DMS 273 (cell line): Measurements from ENCODE around the gene PLCB2.

Source experiments
- DNase-seq: peaks from one replicate; lab custom pipeline; 2025; ENCODE audit not compliant: unreplicated experiment; lab: John Stamatoyannopoulos, UW

PLCB2 gene

GRCh38 chr15:40307421-40308211, at the start of gene PLCB2:
PLCB2 (minus strand) TSS chr15:40307935; CDS start chr15:40307672, 263 bp downstream.
- peak; percentile 61 for DNase-seq

GRCh38 chr15:40357246-40357645, 49.5 kb upstream of the PLCB2 start:
- DNase-seq = no peak

- DNase-seq = no peak
Observed at GRCh38 chr15:40355976-40356585, 48.3 kb upstream of the PLCB2 start.

- DNase-seq = peak; percentile 97
Observed at GRCh38 chr15:40354408-40355171, 46.9 kb upstream of the PLCB2 start.

GRCh38 chr15:40353697-40354096, 46.0 kb upstream of the PLCB2 start:
- DNase-seq = peak; percentile 93

GRCh38 chr15:40352281-40352901, 44.7 kb upstream of the PLCB2 start:
- no peak for DNase-seq

GRCh38 chr15:40349163-40349562, 41.4 kb upstream of the PLCB2 start:
- DNase-seq = no peak

- DNase-seq = no peak
Observed at GRCh38 chr15:40348474-40348870, 40.7 kb upstream of the PLCB2 start.

GRCh38 chr15:40347559-40348473, 40.1 kb upstream of the PLCB2 start:
- no peak for DNase-seq

- DNase-seq = no peak
Observed at GRCh38 chr15:40346579-40347558, 39.1 kb upstream of the PLCB2 start.

- no peak for DNase-seq
Observed at GRCh38 chr15:40345867-40346578, 38.3 kb upstream of the PLCB2 start.

GRCh38 chr15:40345225-40345866, 37.6 kb upstream of the PLCB2 start:
- no peak for DNase-seq

GRCh38 chr15:40344631-40345120, 36.9 kb upstream of the PLCB2 start:
- peak; percentile 72 for DNase-seq

- no peak for DNase-seq
Observed at GRCh38 chr15:40344217-40344616, 36.5 kb upstream of the PLCB2 start.

GRCh38 chr15:40343512-40343911, 35.8 kb upstream of the PLCB2 start:
- no peak for DNase-seq

- no peak for DNase-seq
Observed at GRCh38 chr15:40342416-40343320, 34.9 kb upstream of the PLCB2 start.
